SK-N-MC (cell line): ENCODE data around the gene SYT6.

Experiments used
- DNase-seq: peaks from one replicate; pipeline ENCODE4 v3.0.0-alpha.2; 2011; ENCODE audit warnings: low read depth, low spot score
- H3K27ac ChIP-seq: fragments of 200-600 bp; sonication (generic); 2 replicates; pipeline ENCODE4 v1.5.1; 2016; ENCODE audit warnings: mixed run types
- H3K36me3 ChIP-seq: fragments of 200-600 bp; sonication (generic); 2 replicates; pipeline ENCODE4 v1.6.1; 2017; ENCODE audit warnings: antibody characterized with exemption, low read length, mixed read lengths; ENCODE audit not compliant: insufficient read depth
- H3K4me3 ChIP-seq: fragments of 200-600 bp; sonication (generic); 2 replicates; pipeline ENCODE4 v1.5.1; 2016
- H3K9ac ChIP-seq: fragments of 200-600 bp; sonication (generic); 2 replicates; pipeline ENCODE4 v1.8.0; 2017; ENCODE audit warnings: mixed run types, mixed read lengths; ENCODE audit not compliant: insufficient read length
- H3K9me3 ChIP-seq: fragments of 200-600 bp; sonication (generic); 2 replicates; pipeline ENCODE4 v1.6.1; 2017; ENCODE audit warnings: low read depth, mild to moderate bottlenecking, antibody characterized with exemption, low read length, moderate library complexity, mixed read lengths
- EZH2 ChIP-seq: fragments of 200-600 bp; sonication (generic); IDR thresholded peaks from one replicate; pipeline ENCODE4 v1.6.1; 2017; ENCODE audit warnings: antibody characterized with exemption
- FOXP2 ChIP-seq: optimal IDR thresholded peaks from 2 replicates; pipeline ENCODE3; 2011; ENCODE audit warnings: mild to moderate bottlenecking, moderate library complexity; ENCODE audit not compliant: insufficient read depth; ENCODE audit errors: extremely low read length, control extremely low read depth
- POLR2AphosphoS5 ChIP-seq: IDR thresholded peaks from 2 replicates; pipeline ENCODE4 v1.6.1; 2012; ENCODE audit warnings: mild to moderate bottlenecking, low read depth, low read length, borderline replicate concordance

Gene SYT6

GRCh38 chr1:114181356-114181755 is 27.7 kb upstream of the SYT6 start:
- Histone ChIP-seq H3K4me3 (no peak overlapping the region), H3K9ac (no peak overlapping the region), H3K27ac (no peak overlapping the region), H3K36me3 (no peaks in the 10 kb centered on the region), H3K9me3 (no peaks in the 10 kb centered on the region)
- DNase-seq, result no peak
- TF ChIP-seq FOXP2 (no peak), POLR2AphosphoS5 (no peak), EZH2 (no peak)

- no peak for DNase-seq
- Histone ChIP-seq H3K9me3 (no peaks in the 10 kb centered on the region), H3K36me3 (no peaks in the 10 kb centered on the region), H3K27ac (no peak overlapping the region), H3K9ac (no peak overlapping the region), H3K4me3 (no peak overlapping the region)
- no peak for TF ChIP-seq FOXP2
- no peak for TF ChIP-seq POLR2AphosphoS5
- no peak for TF ChIP-seq EZH2
These were observed 27.1 kb upstream of the SYT6 start for GRCh38 chr1:114180742-114181141.

GRCh38 chr1:114178936-114179335 is 25.3 kb upstream of the SYT6 start:
- Histone ChIP-seq H3K27ac (no peak overlapping the region), H3K4me3 (no peak overlapping the region), H3K9me3 (no peaks in the 10 kb centered on the region), H3K36me3 (no peaks in the 10 kb centered on the region), H3K9ac (no peak overlapping the region)
- no peak for DNase-seq
- no peak for TF ChIP-seq FOXP2
- TF ChIP-seq POLR2AphosphoS5, result no peak
- TF ChIP-seq EZH2, result no peak

DNA sequence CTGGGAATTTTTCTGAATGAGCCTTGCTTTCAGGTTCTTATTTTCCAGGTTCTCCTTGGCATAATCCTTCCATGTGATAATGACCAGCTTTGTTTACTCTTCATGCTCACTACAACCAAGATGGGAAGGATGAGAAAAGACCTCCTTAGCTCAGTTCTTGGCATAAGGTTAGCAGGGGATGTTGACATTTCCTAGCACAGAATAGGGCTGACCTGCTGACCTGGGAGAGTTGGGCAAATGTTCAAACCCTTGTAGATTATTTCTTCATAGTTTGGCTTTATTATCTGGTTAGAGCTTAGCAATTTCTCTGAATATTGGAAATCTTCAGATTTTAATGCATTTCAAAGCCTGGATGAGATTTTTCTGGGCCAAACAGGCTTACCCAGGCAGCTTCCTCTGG is 23.6 kb upstream of the SYT6 start:
- Histone ChIP-seq H3K36me3 (no peaks in the 10 kb centered on the region), H3K9ac (no peak overlapping the region), H3K9me3 (no peaks in the 10 kb centered on the region), H3K27ac (no peak overlapping the region), H3K4me3 (no peak overlapping the region)
- TF ChIP-seq EZH2 (no peak), POLR2AphosphoS5 (no peak), FOXP2 (no peak)
- DNase-seq, result no peak

- Histone ChIP-seq H3K9ac (no peak overlapping the region), H3K27ac (no peak overlapping the region), H3K36me3 (no peaks in the 10 kb centered on the region), H3K9me3 (no peaks in the 10 kb centered on the region), H3K4me3 (no peak overlapping the region)
- DNase-seq, result no peak
- TF ChIP-seq POLR2AphosphoS5, result no peak
- TF ChIP-seq EZH2, result no peak
- TF ChIP-seq FOXP2, result no peak
These were observed 22.7 kb upstream of the SYT6 start for GRCh38 chr1:114176366-114176765.

- Histone ChIP-seq H3K4me3 (no peak overlapping the region), H3K9ac (no peak overlapping the region), H3K27ac (no peak overlapping the region), H3K36me3 (no peaks in the 10 kb centered on the region), H3K9me3 (no peaks in the 10 kb centered on the region)
- no peak for TF ChIP-seq EZH2
- no peak for TF ChIP-seq FOXP2
- no peak for TF ChIP-seq POLR2AphosphoS5
- no peak for DNase-seq
These were observed 20.0 kb upstream of the SYT6 start for GRCh38 chr1:114173680-114174079.

- H3K27ac ChIP-seq, result no peak overlapping the region
- no peaks in the 10 kb centered on the region for H3K9me3 ChIP-seq
- no peaks in the 10 kb centered on the region for H3K36me3 ChIP-seq
- TF ChIP-seq FOXP2 (no peak), EZH2 (no peak)
- H3K4me3 ChIP-seq, result no peak overlapping the region
- DNase-seq, result no peak
- no peak overlapping the region for H3K9ac ChIP-seq
These were observed 15.8 kb upstream of the SYT6 start for GRCh38 chr1:114169509-114169908.

DNA sequence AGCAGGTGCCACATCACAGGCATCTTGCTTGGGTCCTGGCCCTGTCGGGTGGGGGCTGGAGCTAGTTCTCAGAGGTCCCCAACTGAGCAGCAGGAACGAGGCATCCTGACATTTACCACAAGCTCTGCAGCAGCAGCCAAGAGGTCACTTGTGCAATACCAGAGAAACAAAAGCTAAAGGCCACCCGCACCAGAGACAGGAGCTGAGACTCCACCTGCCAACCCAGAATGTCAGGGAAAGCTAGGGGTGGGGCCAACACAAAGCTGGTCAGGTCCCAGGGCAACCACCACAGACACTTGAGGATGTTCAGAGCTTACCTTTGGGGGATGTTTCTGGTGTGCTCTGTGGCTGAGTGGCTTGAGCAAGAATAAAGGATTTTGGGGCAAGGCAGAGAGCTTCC is 13.6 kb upstream of the SYT6 start:
- DNase-seq, result no peak
- TF ChIP-seq FOXP2 (no peak), POLR2AphosphoS5 (no peak), EZH2 (no peak)
- Histone ChIP-seq H3K36me3 (no peaks in the 10 kb centered on the region), H3K4me3 (no peak overlapping the region), H3K27ac (no peak overlapping the region), H3K9ac (no peak overlapping the region), H3K9me3 (no peaks in the 10 kb centered on the region)

DNA sequence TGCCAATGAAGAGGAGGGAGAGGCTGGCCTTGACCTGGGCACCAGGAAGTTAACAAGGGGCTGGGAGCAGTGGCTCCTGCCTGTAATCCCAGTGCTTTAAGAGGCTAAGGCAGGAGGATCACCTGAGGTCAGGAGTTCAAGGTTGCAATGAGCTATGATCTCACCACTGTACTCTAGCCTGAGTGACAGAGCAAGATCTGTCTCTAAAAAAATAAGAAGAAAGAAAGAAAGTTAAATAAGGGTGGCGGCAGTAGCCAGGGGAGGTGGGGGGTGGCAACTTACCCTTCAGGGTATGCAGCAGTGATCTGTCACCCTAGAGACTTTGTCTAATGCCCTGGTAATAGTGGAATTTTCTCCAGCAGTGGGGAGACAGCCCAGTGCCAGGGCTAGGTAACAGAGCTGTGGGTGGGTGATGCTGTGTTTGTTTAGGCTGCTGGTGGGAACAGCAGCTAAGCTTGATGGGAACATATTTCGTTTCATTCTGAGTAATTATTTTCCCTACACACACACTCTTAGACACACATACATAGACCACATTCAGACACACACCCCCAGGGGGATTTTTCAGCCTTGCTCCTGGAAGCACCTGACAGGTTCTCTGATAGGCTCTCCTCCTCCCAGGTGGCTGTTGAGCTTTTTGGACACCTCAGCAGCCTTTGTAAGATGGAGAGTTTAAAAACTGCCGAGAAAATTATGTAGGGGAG is 11.3 kb upstream of the SYT6 start:
- no peak for DNase-seq
- no peak for TF ChIP-seq EZH2
- TF ChIP-seq POLR2AphosphoS5, result no peak
- no peak for TF ChIP-seq FOXP2

More for the DNA sequence above, 11.3 kb upstream of the SYT6 start:
- no peaks in the 10 kb centered on the region for H3K9me3 ChIP-seq
- no peak overlapping the region for H3K27ac ChIP-seq
- H3K9ac ChIP-seq, result no peak overlapping the region
- no peaks in the 10 kb centered on the region for H3K36me3 ChIP-seq
- H3K4me3 ChIP-seq, result no peak overlapping the region
